GM18907 (cell line): ENCODE results near the gene MOG.

Experiments used
- ATAC-seq: cut with Tn5 transposase; IDR thresholded peaks from one replicate; pipeline ENCODE4 v1.9.1; 2021; ENCODE audit warnings: mild to moderate bottlenecking, moderate library complexity; ENCODE audit not compliant: unreplicated experiment

MOG gene

GRCh38 chr6:29674008-29674407 lies 17.1 kb downstream of the MOG start:
- no peak for ATAC-seq

GRCh38 chr6:29675561-29675960 lies 18.7 kb downstream of the MOG start:
- no peak for ATAC-seq

- no peak for ATAC-seq
These were observed 20.2 kb downstream of the MOG start for GRCh38 chr6:29676981-29677601.

GRCh38 chr6:29678114-29678513 lies 21.2 kb downstream of the MOG start:
- ATAC-seq, result no peak

- no peak for ATAC-seq
These were observed 23.1 kb downstream of the MOG start for GRCh38 chr6:29679962-29680361.

GRCh38 chr6:29680416-29680815 lies 23.5 kb downstream of the MOG start:
- ATAC-seq, result no peak

GRCh38 chr6:29680904-29681303 lies 24.0 kb downstream of the MOG start, which contains the start of gene ZFP57:
Gene ZFP57, minus strand, starts transcription at chr6:29681152. Its CDS starts 4,149 bp downstream, at chr6:29677003.
- ATAC-seq, result no peak

GRCh38 chr6:29681811-29682210 lies 24.9 kb downstream of the MOG start:
- ATAC-seq, result no peak

- no peak for ATAC-seq
These were observed 28.9 kb downstream of the MOG start for GRCh38 chr6:29685718-29686326.

- ATAC-seq, result no peak
These were observed 37.7 kb downstream of the MOG start for GRCh38 chr6:29694637-29695036.

GRCh38 chr6:29696147-29697125 lies 39.5 kb downstream of the MOG start:
- ATAC-seq, result no peak

- no peak for ATAC-seq
These were observed 45.7 kb downstream of the MOG start for GRCh38 chr6:29702519-29703103.

GRCh38 chr6:29705389-29706231 lies 48.7 kb downstream of the MOG start:
- ATAC-seq, result no peak

- ATAC-seq, result peak; percentile 61
These were observed 51.7 kb downstream of the MOG start for GRCh38 chr6:29708432-29709179.

- ATAC-seq, result peak; percentile 40
These were observed 52.3 kb downstream of the MOG start for GRCh38 chr6:29709188-29709587.

- no peak for ATAC-seq
These were observed 53.5 kb downstream of the MOG start for GRCh38 chr6:29710281-29710941.

GRCh38 chr6:29720863-29721262 lies 64.0 kb downstream of the MOG start:
- ATAC-seq, result no peak
